ENCODE results near the gene PIMREG.

PIMREG gene
- 0.55 to 13.4 (median 5.9) reads per million in 17 experiments for total RNA-seq

DNA sequence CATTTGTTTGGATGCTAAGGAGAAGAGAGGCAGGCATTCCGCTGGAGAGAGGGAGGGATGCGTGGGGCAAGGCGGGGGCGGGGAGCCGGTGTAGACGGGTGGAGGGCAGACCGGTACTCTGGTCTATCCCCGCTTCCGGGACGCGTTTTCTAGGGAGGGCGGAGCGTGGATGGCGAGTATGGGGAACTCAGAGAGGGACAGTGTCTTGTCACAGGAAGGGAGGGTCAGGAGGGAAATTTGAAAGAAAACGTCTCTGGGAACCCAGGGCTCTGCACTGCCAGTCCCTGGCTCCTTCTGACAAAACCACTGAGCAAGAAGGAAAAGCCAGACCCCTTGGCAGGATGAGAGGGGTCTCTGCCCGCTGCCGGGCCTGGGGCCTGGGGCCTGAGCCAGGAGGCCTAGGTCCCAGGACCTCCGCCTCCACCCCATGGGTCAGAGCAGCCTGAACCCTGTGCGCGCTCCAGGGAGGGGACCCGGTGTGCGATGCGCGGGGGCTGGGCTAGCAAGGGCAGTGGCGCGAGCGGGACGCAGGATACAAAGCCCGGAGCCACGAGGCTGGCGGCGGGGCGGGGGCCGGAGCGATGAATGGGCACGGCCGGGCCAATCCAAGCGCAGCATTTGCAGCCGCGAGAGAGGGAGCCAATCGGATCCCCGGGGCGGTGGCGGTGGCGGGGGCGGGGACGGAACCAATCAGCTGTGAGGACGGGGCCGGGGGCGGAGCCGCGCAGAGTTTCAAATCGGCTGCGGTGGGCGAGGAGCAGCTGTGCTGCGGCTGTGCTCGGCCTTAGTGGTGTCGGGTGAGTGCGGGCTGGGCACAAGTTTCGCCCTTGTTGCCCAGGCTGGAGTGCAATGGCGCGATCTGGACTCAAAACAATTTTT lies at the start of gene PIMREG:
PIMREG (plus strand) TSS at position 764 of the 879 bp plus-strand sequence. CDS start 656 bp downstream, outside the sequence.
- peak; percentile 92 to 97 (median 96) for DNase-seq

DNA sequence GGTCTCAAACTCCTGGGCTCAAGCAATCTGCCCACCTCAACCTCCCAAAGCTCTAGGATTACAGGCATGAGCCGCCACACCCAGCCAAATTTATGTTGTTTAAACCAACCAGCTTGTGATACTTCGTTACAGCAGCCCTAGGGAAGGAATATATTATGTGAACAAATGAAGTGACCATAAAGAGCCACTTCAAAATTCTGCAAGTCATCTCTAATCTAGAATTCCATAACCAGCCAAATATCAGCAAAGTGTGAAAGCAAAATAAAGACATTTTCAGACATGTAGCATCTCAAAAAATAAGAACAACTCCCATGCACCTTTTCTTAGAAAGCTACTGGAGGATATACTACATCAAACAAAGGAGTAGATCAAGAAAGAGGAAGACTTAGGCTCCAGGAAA lies 45.3 kb upstream of the PIMREG start:
- no peak for DNase-seq

DNA sequence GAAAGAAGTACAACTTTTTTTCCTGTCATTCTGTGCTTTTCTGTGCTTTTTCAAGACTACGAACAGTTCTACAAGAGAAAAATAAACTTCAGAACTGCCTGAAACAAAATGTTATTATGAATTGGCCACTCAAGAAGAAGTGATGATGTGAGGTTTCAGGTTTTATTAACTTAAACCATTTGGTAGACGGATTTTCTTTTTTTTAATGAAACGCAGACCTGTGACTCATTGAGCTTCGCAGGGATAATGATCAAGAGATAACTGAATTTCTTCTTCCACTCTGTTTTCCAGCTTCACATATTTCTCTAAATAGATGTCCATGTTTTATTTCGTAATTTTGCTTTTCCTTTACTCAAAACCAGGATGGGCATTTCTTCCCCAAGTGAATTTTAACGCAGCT lies 42.0 kb upstream of the PIMREG start:
- DNase-seq = no peak

- DNase-seq = no peak
Measured at GRCh38 chr17:6408276-6408675, 36.0 kb upstream of the PIMREG start.

DNA sequence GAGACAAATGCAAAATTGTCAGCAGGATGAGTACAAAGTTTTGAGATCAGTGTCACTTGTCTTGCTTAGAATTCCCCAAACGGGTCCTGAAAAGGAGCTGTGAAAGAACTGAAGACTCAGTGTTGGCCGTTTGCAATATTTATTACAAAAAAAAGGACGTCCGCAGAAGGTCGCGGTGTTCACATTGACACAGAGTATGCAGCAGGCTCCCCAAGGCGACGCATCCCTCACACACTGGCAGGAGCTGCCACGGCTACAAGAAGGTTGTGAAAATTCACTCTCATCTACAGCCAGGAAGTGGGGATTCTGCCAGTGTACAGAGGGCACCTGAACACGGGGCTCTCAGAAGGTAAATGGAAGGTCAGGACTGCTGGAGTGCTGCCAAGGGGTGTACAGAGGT lies 35.5 kb upstream of the PIMREG start:
- DNase-seq = no peak

- peak in 2 of 4 experiments; percentile 46 to 49 for DNase-seq
Measured at GRCh38 chr17:6413065-6413464, 31.2 kb upstream of the PIMREG start.

DNA sequence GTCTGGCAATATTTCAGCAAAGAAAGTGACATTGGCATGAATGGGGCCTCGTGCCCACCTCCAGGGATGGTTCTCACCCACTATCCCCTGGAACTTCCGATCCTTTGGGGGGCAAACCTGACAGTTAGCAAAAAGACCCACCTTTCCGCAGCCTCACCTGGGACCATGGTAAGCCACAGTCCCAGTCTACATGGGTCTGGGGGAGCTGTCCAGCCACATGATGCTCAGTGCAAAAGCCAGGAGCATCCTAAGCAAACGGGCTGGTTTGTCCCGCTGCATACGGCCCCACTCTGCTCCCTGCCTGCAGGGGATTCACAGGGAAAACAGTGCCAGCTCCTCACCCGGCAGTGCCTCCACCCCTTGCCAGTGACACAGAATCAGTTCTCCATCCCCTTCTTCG lies 28.6 kb upstream of the PIMREG start:
- DNase-seq = no peak

GRCh38 chr17:6420173-6420641 lies 24.0 kb upstream of the PIMREG start:
- peak; percentile 29 to 66 (median 41) for DNase-seq

- peak; percentile 89 to 94 (median 92) for DNase-seq
Measured at GRCh38 chr17:6421700-6422604, 22.3 kb upstream of the PIMREG start.

DNA sequence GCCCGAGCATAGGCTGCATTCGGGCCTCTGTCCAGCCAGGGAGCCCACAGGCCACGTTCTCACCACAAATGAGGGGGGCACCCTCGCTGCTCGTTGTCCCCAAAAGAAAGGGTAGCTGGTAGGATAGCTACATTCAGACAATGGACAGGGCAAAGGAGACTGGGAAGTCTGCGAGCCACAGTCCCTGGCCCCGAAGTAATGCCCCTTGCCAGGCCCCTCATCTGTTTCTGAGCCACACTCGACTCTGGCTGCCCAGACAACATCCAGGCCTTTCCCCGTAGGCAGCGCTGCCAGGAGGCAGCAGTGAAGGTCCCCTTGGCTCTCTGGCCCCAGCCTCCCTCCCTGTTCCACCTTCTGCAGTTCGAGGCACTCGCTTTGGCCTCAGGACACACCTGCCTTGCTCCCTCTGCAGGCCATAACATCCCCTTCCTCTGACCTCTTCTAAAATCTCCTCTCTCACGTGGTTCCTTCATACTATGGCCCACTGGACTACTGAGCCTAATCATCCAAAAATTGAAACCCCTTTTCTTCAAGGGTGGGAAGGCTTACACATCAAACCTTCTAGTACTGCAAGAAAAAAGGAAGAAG lies 21.5 kb upstream of the PIMREG start:
- no peak for DNase-seq

DNA sequence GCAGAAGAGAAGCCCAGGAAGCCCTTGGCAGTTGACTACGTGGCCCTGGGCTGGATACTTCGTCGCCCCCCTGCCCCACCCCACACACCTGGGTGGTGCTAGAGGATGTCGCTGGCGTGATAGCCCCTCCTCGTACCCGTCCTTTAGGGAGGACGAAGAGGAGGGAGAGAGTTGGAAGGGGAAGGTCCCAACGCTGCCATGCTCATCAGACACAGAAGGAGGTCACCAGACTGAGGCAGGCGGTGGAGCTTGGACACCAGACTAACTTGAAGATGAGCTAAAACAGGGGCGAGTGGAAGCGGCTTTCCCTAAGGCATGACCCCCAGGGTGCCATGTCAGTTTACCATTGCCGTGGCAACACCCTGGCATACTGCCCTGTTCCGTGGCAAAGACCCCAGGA lies 20.3 kb upstream of the PIMREG start:
- no peak for DNase-seq

- no peak for DNase-seq
Measured at GRCh38 chr17:6425407-6425806, 18.8 kb upstream of the PIMREG start.

GRCh38 chr17:6426356-6427101 lies 17.7 kb upstream of the PIMREG start:
- DNase-seq = no peak

DNA sequence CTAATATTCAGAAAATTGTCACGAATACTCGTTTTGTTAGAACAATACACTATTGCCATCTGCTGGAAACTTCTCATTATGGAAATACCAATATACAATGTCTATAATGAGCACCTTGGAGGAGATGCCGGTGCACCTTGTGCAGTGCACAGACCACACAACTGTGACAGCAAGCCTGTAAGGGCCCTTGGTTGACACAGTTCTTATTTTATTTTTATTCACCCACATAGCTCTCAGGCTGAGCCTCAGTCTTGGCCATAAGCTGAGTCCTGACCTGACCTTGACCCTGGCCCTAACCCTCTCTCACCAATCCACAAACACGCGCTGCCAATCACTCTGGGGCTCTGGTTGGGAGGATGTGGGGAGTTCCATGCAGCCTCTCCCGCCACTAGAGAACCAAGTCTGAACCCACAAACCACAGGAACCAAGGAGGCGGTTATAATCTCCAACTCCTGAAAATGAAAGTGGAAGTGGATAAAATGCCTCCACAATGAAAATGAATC lies 16.9 kb upstream of the PIMREG start:
- DNase-seq = peak; percentile 42 to 73 (median 64)

- no peak for DNase-seq
Measured at GRCh38 chr17:6428207-6428965, 15.9 kb upstream of the PIMREG start.

GRCh38 chr17:6429266-6429665 lies 15.0 kb upstream of the PIMREG start:
- DNase-seq = no peak

DNA sequence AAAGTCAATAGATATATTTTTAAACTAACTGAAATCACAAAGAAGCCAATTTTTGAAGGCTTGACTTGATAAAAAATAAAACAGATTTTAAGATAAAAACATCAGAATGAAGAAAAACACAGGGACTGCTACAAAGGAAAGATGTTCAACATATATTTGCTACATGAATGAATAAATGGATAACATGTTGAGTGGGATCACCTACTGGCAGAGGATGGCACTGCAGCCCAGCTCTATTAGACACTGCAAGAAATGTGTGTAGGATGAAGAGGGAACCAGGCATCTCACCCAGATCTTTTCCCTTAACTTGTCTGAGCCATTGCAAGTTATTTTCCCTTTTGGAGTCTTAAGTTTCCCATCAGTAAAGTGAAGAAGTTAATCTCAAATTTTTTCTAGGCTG lies 13.5 kb upstream of the PIMREG start:
- peak in 1 of 4 experiments; percentile 30 for DNase-seq

GRCh38 chr17:6435051-6435450 lies 9.2 kb upstream of the PIMREG start, which contains the start of gene AIPL1:
AIPL1 (minus strand) TSS chr17:6435121; CDS start chr17:6435104, 17 bp downstream.
- no peak for DNase-seq

DNA sequence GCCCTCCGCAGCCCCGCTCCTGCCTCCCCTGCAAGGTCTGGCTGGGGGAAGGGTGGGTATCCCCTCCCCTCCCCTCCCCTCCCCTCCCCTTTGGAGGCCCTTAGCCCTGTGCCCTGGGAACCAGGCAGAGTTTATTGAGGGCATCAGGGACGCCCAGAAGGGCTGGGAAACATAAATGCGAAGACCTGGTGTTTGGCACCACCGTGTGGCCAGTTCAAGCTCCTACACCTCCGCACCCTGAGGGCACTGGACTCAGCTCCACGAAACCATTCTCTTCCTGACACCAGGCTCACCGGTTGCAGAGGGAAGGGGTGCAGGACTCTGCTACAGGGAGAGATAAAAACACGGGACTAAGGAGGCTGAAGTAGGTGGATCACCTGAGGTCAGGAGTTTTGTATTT lies 8.3 kb upstream of the PIMREG start:
- peak; percentile 77 to 85 (median 82) for DNase-seq

- no peak for DNase-seq
Measured at GRCh38 chr17:6437466-6437865, 6.8 kb upstream of the PIMREG start.

DNA sequence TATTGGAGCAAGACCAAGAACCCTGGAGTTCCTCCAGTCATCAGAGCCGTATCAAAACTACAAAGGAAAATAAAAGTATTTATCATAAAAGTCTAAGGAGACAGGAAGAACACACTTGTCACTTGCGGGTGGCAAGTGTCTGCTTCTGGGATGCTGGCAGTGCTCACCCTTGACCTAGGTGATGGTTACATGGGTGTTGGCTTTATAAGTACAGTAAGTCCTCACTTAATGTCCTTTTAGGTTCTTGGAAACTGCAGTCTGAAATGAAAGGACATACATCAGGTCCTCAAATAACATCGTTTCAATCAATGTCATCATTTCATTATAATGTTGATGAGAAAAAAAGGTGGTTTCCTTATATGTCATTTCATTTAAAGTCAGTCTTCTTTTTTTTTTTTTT lies 6.3 kb upstream of the PIMREG start:
- DNase-seq = no peak
